ENCODE measurements around the gene ALG5.

DNA sequence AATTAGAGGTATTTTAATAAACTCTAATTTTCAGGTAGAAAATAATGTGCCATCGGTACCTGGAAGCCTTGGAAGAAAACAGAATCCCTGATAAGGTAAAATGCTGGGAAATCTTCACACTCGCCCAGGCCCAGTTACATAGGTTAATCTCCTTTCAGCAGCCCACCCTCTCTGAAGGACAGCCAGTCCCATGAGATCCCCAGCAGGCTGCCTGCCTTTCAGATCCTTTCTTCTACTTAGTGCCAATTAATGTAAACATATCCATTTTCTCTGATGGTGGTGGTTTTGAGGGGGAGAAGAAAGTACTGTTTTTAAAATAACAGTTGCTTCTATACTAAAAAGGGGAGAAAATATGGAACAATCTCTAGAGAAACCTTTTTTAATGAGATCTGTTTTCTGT, 91.3 kb downstream of the ALG5 start:
- TF ChIP-seq POLR2A (IDR thresholded peaks at IDR 0.05) (no peak), POLR2AphosphoS5 (IDR thresholded peaks at IDR 0.05; ENCODE audit: insufficient read depth in 1 of 2, low read depth in 1 of 2) (no peak)

All from vagina (tissue), 2 donors.